GM12874 (cell line): ENCODE results near the gene TCERG1.

ENCODE experiments used
- CTCF ChIP-seq: IDR thresholded peaks from 2 replicates; pipeline ENCODE4 v1.5.1; 2011; ENCODE audit warnings: low read depth, mild to moderate bottlenecking, control low read depth, low read length, moderate library complexity; ENCODE audit not compliant: insufficient read depth

The TCERG1 gene

GRCh38 chr5:146446861-146447733, at the start of gene TCERG1:
TCERG1 (plus strand) TSS chr5:146447333; CDS start chr5:146447350, 17 bp downstream.
- peak; percentile 76 for TF ChIP-seq CTCF

- TF ChIP-seq CTCF, result no peak
These were observed 48.3 kb upstream of the TCERG1 start for GRCh38 chr5:146398826-146399225.

- TF ChIP-seq CTCF, result no peak
These were observed 47.7 kb upstream of the TCERG1 start for GRCh38 chr5:146399481-146399880.

- TF ChIP-seq CTCF, result no peak
These were observed 46.9 kb upstream of the TCERG1 start for GRCh38 chr5:146400201-146400600.

- TF ChIP-seq CTCF, result no peak
These were observed 46.1 kb upstream of the TCERG1 start for GRCh38 chr5:146401021-146401420.

- no peak for TF ChIP-seq CTCF
These were observed 44.2 kb upstream of the TCERG1 start for GRCh38 chr5:146402949-146403348.

GRCh38 chr5:146409054-146409671, 38.0 kb upstream of the TCERG1 start:
- no peak for TF ChIP-seq CTCF
